ENCODE results near the gene CTCFL. TPM values are rescaled to one million over a fixed set of nuclear protein-coding genes. Genes with fewer than 3 reads are reported as not detected.

CTCFL gene
- total and polyA plus RNA-seq, 2 of the 8 experiments (the other 6 are each of a cell fraction or from before 2014, with no cell fraction given) = 0.30 to 0.80 TPM

DNA sequence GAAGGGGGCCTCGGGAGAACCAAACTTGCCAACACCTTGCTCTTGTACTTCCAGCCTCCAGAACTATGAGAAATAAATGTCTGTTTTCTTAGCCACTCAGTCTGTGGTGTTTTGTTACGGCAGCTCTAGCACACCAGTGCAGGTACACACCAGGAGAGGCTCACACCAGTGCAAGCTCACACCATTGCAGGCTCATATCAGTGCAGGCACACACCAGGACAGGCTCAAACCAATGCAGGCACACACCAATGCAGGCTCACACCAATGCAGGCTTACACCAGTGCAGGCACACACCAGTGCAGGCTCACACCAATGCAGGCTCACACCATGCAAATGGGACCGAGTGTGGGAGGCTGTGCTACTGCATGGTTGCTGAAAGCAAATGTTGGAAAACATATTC, 4.9 kb upstream of the CTCFL start:
- Histone ChIP-seq H4K91ac (replicated peaks; ENCODE audit: insufficient read length, low read length) (no peak overlapping the region), H3K18ac (ENCODE audit: extremely low read depth, low read length) (no peak overlapping the region), H3K79me2 (ENCODE audit: control insufficient read depth in 1 of 2, insufficient read depth in 2 of 2, low read length in 2 of 2) (no peaks in the 10 kb centered on the region), H3K79me1 (ENCODE audit: low read depth, low read length) (no peaks in the 10 kb centered on the region), H2BK12ac (ENCODE audit: low read depth, low read length) (no peak overlapping the region), H3K4me3 (ENCODE audit: extremely low read depth in 1 of 4, insufficient read depth in 2 of 4, low read depth in 3 of 4, low read length in 4 of 4) (no peak overlapping the region), H3K23ac (ENCODE audit: insufficient read length) (no peak overlapping the region), H3K56ac (replicated peaks; ENCODE audit: insufficient read length, low read depth, low read length) (no peak overlapping the region), H2BK120ac (replicated peaks; ENCODE audit: low read depth, low read length) (no peak overlapping the region), H2AFZ (ENCODE audit: low read length) (no peak overlapping the region), H3K4ac (replicated peaks; ENCODE audit: insufficient read length, low read depth, low read length) (no peak overlapping the region), H2BK5ac (ENCODE audit: low read depth, low read length) (no peak overlapping the region), H2BK20ac (ENCODE audit: low read length) (no peak overlapping the region), H3K9ac (replicated peaks in 1 of 4; ENCODE audit: extremely low read depth in 1 of 4, low read depth in 3 of 4, low read length in 3 of 4) (no peak overlapping the region), H4K5ac (ENCODE audit: insufficient read length, low read depth, low read length) (no peak overlapping the region), H4K20me1 (replicated peaks in 1 of 2; ENCODE audit: control insufficient read depth in 1 of 2, insufficient read depth in 2 of 2, low read length in 2 of 2) (no peaks in the 10 kb centered on the region), H2AK5ac (ENCODE audit: low read depth, low read length) (no peak overlapping the region), H3K36me3 (ENCODE audit: control insufficient read depth in 2 of 4, insufficient read depth in 4 of 4, low read length in 3 of 4) (no peaks in the 10 kb centered on the region), H3K4me1 (replicated peaks in 1 of 4; ENCODE audit: control insufficient read depth in 3 of 4, insufficient read depth in 4 of 4, low read length in 3 of 4) (peaks cover 0 to 5% (median 0%) of the 10 kb centered on the region in 4 experiments; a peak in 4 of 7 replicates), H4K8ac (ENCODE audit: extremely low read depth, insufficient read depth, low read length) (no peak overlapping the region), H3K14ac (ENCODE audit: insufficient read length) (no peak overlapping the region), H3K4me2 (ENCODE audit: insufficient read depth in 1 of 2, low read depth in 2 of 2, low read length in 2 of 2) (no peak overlapping the region), H3K27ac (ENCODE audit: low read depth, low read length) (no peak overlapping the region), H3K27me3 (replicated peaks in 1 of 4; ENCODE audit: control insufficient read depth in 3 of 4, extremely low read depth in 1 of 4, insufficient read depth in 3 of 4, low read length in 3 of 4) (no peaks in the 10 kb centered on the region; a peak in 1 of 7 replicates), H3K9me3 (ENCODE audit: insufficient read depth in 2 of 2, low read depth in 1 of 2, low read length in 1 of 2) (no peaks in the 10 kb centered on the region), H3K23me2 (ENCODE audit: low read depth, low read length) (no peaks in the 10 kb centered on the region), H2BK15ac (ENCODE audit: low read length) (0 out of 2 replicates have a peak overlapping the region, but pooled peaks have one; percentile 4)
- CTCF ChIA-PET (ENCODE audit: partially characterized antibody) = interaction anchor here (0.7 to 3.3 kb wide), 8 partner anchors 9 to 67 kb away, joined by 3 to 11 read pairs (median 4); no protein-coding TSS in a partner anchor
- POLR2A ChIA-PET (ENCODE audit: partially characterized antibody) = no interaction called here
- WGBS, 2 experiments (ENCODE audit: extremely low coverage in 1 of 2, insufficient coverage in 1 of 2, insufficient read length in 1 of 2, insufficient replicate concordance in 2 of 2, low coverage in 1 of 2, low lambda C conversion rate in 2 of 2, missing lambda C conversion rate in 1 of 2) = 80% methylated on average over 3 of the region's 3 CpGs; no CpG with 5 or more reads in 1 of the 2 experiments
- DNase-seq (ENCODE audit: low read depth in 1 of 2, low spot score in 2 of 2) (no peak), FAIRE-seq (no peak)
- TF ChIP-seq ZNF274 (IDR thresholded peaks at IDR 0.05; ENCODE audit: borderline replicate concordance, extremely low read depth, low read length) (no peak), CBX8 (IDR thresholded peaks at IDR 0.05; ENCODE audit: borderline replicate concordance, low read depth, low read length) (no peak), BACH1 (IDR thresholded peaks at IDR 0.05; ENCODE audit: low read length) (no peak), KDM1A (IDR thresholded peaks at IDR 0.05; ENCODE audit: borderline replicate concordance, low read length) (no peak), NRF1 (IDR thresholded peaks at IDR 0.05; ENCODE audit: low read depth, low read length) (no peak), POLR2AphosphoS5 (IDR thresholded peaks at IDR 0.05; ENCODE audit: low read depth, low read length) (no peak), HDAC6 (IDR thresholded peaks at IDR 0.05; ENCODE audit: low read depth, low read length) (no peak), SIRT6 (IDR thresholded peaks at IDR 0.05; ENCODE audit: low read length) (no peak), CHD2 (IDR thresholded peaks at IDR 0.05; ENCODE audit: low read length) (no peak), EZH2 (IDR thresholded peaks at IDR 0.05; ENCODE audit: low read depth, low read length, severe bottlenecking) (no peak), MAX (IDR thresholded peaks at IDR 0.05) (no peak), BCL11A (IDR thresholded peaks at IDR 0.05; ENCODE audit: low read depth in 2 of 2, low read length in 2 of 2) (no peak), RXRA (IDR thresholded peaks at IDR 0.05; ENCODE audit: insufficient read depth, low read depth, low read length) (no peak)
- TF ChIP-seq, protein P1, sequence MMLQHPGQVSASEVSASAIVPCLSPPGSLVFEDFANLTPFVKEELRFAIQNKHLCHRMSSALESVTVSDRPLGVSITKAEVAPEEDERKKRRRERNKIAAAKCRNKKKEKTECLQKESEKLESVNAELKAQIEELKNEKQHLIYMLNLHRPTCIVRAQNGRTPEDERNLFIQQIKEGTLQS (IDR thresholded peaks at IDR 0.05; ENCODE audit: insufficient read depth, low read depth, low read length) = no peak

All from H1 (cell line).